Caco-2 (cell line): ENCODE measurements around the gene KLHL36. TPM values are rescaled to one million over a fixed set of nuclear protein-coding genes. Genes with fewer than 3 reads are reported as not detected.

Source experiments
- BruUV-seq: library from RNA; stranded (reverse); fragments of 400-500 nt; replicated peaks from 2 replicates; lab custom pipeline; 2021; lab: Mats Ljungman, UMichigan
- CTCF ChIA-PET: fragments of 300-600 bp; sonication (Branson Sonifier 250); formaldehyde crosslinking; loops from one replicate; lab custom pipeline; 2022; ENCODE audit warnings: antibody characterized with exemption; lab: Charles Lee
- POLR2A ChIA-PET: fragments of 300-600 bp; sonication (Branson Sonifier 250); formaldehyde crosslinking; loops from one replicate; lab custom pipeline; 2022; ENCODE audit warnings: antibody characterized with exemption; lab: Charles Lee
- DNase-seq, 2 experiments: peaks; one replicate each; pipeline versions ENCODE4 v3.0.0 to v3.0.0-alpha.2; 2020 to 2022
- H3K27me3 ChIP-seq: replicated peaks from 2 replicates; pipeline ENCODE4 v1.6.0; 2011; ENCODE audit warnings: low read length; ENCODE audit not compliant: control insufficient read depth, insufficient read depth
- H3K36me3 ChIP-seq: 2 replicates; pipeline ENCODE4 v1.5.1; 2011; ENCODE audit warnings: low read length; ENCODE audit not compliant: control insufficient read depth, insufficient read depth
- H3K4me1 ChIP-seq: fragments of 250-450 bp; sonication (Bioruptor Pico); 2 replicates; pipeline ENCODE4 v1.5.1; 2020; ENCODE audit warnings: mild to moderate bottlenecking
- H3K4me3 ChIP-seq: 2 replicates; pipeline ENCODE4 v1.5.1; 2011; ENCODE audit warnings: low read depth, mild to moderate bottlenecking, control low read depth, low read length
- H3K9me3 ChIP-seq: fragments of 250-450 bp; sonication (Bioruptor Pico); 2 replicates; pipeline ENCODE4 v1.5.1; 2020; ENCODE audit warnings: mild to moderate bottlenecking, moderate library complexity
- H3K27ac Mint-ChIP-seq: one replicate; pipeline ENCODE4 v1.8.0; 2022; ENCODE audit warnings: mixed read lengths; ENCODE audit not compliant: unreplicated experiment
- H3K27me3 Mint-ChIP-seq: one replicate; pipeline ENCODE4 v1.8.0; 2022; ENCODE audit warnings: mixed read lengths; ENCODE audit not compliant: insufficient read depth, unreplicated experiment
- H3K36me3 Mint-ChIP-seq: one replicate; pipeline ENCODE4 v1.8.0; 2022; ENCODE audit warnings: mild to moderate bottlenecking, mixed read lengths; ENCODE audit not compliant: insufficient read depth, unreplicated experiment
- H3K4me1 Mint-ChIP-seq: one replicate; pipeline ENCODE4 v1.8.0; 2022; ENCODE audit warnings: low read depth, mixed read lengths; ENCODE audit not compliant: unreplicated experiment
- H3K4me3 Mint-ChIP-seq: one replicate; pipeline ENCODE4 v1.8.0; 2022; ENCODE audit warnings: mild to moderate bottlenecking, moderate library complexity, mixed read lengths; ENCODE audit not compliant: unreplicated experiment
- H3K9me3 Mint-ChIP-seq: one replicate; pipeline ENCODE4 v1.8.0; 2022; ENCODE audit warnings: mixed read lengths; ENCODE audit not compliant: unreplicated experiment
- CTCF ChIP-seq, 2 experiments: fragments of 200-600 bp in 1 of 2; IDR thresholded peaks; 1 replicate in 1 of 2; 2 replicates in 1 of 2; pipeline versions ENCODE4 v1.5.1 to v1.8.0; 2011 to 2022; ENCODE audit warnings: antibody characterized with exemption in 1 of 2, control low read depth in 1 of 2, inconsistent platforms in 1 of 2, low read depth in 1 of 2, low read length in 1 of 2, mild to moderate bottlenecking in 1 of 2, moderate library complexity in 1 of 2; ENCODE audit not compliant: insufficient read depth in 1 of 2, severe bottlenecking in 1 of 2, unreplicated experiment in 1 of 2
- intact Hi-C: fragments of 100-400 bp; cut with micrococcal nuclease; formaldehyde crosslinking; loops from one replicate; pipeline ENCODE4 v1.10.0; 2022; ENCODE audit not compliant: unreplicated experiment
- total RNA-seq: library from RNA; stranded (reverse); gene quantifications from 2 replicates; pipeline ENCODE4 v1.2.3, GENCODE V29; 2022

Gene KLHL36
- total RNA-seq, 1 experiment from 2014 or later: 70.2 TPM

- no TSS peak for BruUV-seq
- H3K4me3 ChIP-seq: no peak overlapping the region
- no peak overlapping the region for H3K4me3 Mint-ChIP-seq
These were observed 47.7 kb upstream of the KLHL36 start for GRCh38 chr16:84600343-84601229.

GRCh38 chr16:84603140-84603816 is 45.0 kb upstream of the KLHL36 start:
- Histone ChIP-seq H3K4me3 (no peak overlapping the region), H3K27me3 (no peaks in the 10 kb centered on the region), H3K4me1 (peaks cover 9% of the 10 kb centered on the region; the same call in 1 of the 2 replicates), H3K9me3 (no peaks in the 10 kb centered on the region), H3K36me3 (no peaks in the 10 kb centered on the region; the same call in 1 of the 2 replicates)
- no TSS peak for BruUV-seq
- ChIA-PET CTCF (no interaction called here), POLR2A (no interaction called here)
- Mint-ChIP-seq H3K36me3 (peaks cover 66% of the 10 kb centered on the region), H3K4me1 (no peaks in the 10 kb centered on the region), H3K9me3 (no peaks in the 10 kb centered on the region), H3K27ac (peak overlapping the region; percentile 20), H3K4me3 (no peak overlapping the region), H3K27me3 (no peaks in the 10 kb centered on the region)
- intact Hi-C loops: no loop called here
- TF ChIP-seq CTCF (IDR thresholded peaks at IDR 0.05; ENCODE audit: insufficient read depth in 1 of 2, low read depth in 1 of 2, low read length in 1 of 2, severe bottlenecking in 1 of 2, unreplicated experiment in 1 of 2): no peak
- no peak for DNase-seq

More at GRCh38 chr16:84600343-84601229, 47.7 kb upstream of the KLHL36 start:
- CTCF ChIA-PET: interaction anchor here (0.9 kb wide), 1 partner anchor 31 kb away, joined by 4 read pairs; no protein-coding TSS in a partner anchor
- Mint-ChIP-seq H3K9me3 (no peaks in the 10 kb centered on the region), H3K36me3 (peaks cover 56% of the 10 kb centered on the region), H3K27me3 (no peaks in the 10 kb centered on the region), H3K27ac (peak overlapping the region; percentile 69), H3K4me1 (peaks cover 7% of the 10 kb centered on the region)
- H3K27me3 ChIP-seq: no peaks in the 10 kb centered on the region
- H3K9me3 ChIP-seq: no peaks in the 10 kb centered on the region
- intact Hi-C loops: no loop called here
- DNase-seq: no peak
- peaks cover 9% of the 10 kb centered on the region; the same call in 1 of the 2 replicates for H3K4me1 ChIP-seq
- H3K36me3 ChIP-seq: no peaks in the 10 kb centered on the region; the same call in 1 of the 2 replicates
- TF ChIP-seq CTCF (IDR thresholded peaks at IDR 0.05; ENCODE audit: insufficient read depth in 1 of 2, low read depth in 1 of 2, low read length in 1 of 2, severe bottlenecking in 1 of 2, unreplicated experiment in 1 of 2): no peak
- POLR2A ChIA-PET: no interaction called here

GRCh38 chr16:84603940-84604339 is 44.4 kb upstream of the KLHL36 start:
- Histone ChIP-seq H3K4me1 (peaks cover 9% of the 10 kb centered on the region; the same call in 1 of the 2 replicates), H3K4me3 (no peak overlapping the region), H3K27me3 (no peaks in the 10 kb centered on the region), H3K36me3 (no peaks in the 10 kb centered on the region; the same call in 1 of the 2 replicates), H3K9me3 (no peaks in the 10 kb centered on the region)
- ChIA-PET POLR2A (interaction anchor here (0.5 kb wide), 1 partner anchor 15 kb away, joined by 7 read pairs; no protein-coding TSS in a partner anchor), CTCF (interaction anchor here (0.5 kb wide), 1 partner anchor 91 kb away, joined by 3 read pairs; no protein-coding TSS in a partner anchor)
- no peak overlapping the region for H3K4me3 Mint-ChIP-seq
- intact Hi-C loops: no loop called here
- no TSS peak for BruUV-seq
- no peak for TF ChIP-seq CTCF (IDR thresholded peaks at IDR 0.05; ENCODE audit: insufficient read depth in 1 of 2, low read depth in 1 of 2, low read length in 1 of 2, severe bottlenecking in 1 of 2, unreplicated experiment in 1 of 2)
- H3K27ac Mint-ChIP-seq: no peak overlapping the region
- no peak for DNase-seq
- no peaks in the 10 kb centered on the region for H3K9me3 Mint-ChIP-seq
- no peaks in the 10 kb centered on the region for H3K4me1 Mint-ChIP-seq
- H3K36me3 Mint-ChIP-seq: peaks cover 67% of the 10 kb centered on the region
- H3K27me3 Mint-ChIP-seq: no peaks in the 10 kb centered on the region
